NCI-H2171 treated with DMSO at 0.1 percent for 48 hours (cell line): ENCODE data around the gene MLPH.

Experiments used
- DNase-seq: peaks from one replicate; lab custom pipeline; 2025; lab: John Stamatoyannopoulos, UW

The MLPH gene

DNA sequence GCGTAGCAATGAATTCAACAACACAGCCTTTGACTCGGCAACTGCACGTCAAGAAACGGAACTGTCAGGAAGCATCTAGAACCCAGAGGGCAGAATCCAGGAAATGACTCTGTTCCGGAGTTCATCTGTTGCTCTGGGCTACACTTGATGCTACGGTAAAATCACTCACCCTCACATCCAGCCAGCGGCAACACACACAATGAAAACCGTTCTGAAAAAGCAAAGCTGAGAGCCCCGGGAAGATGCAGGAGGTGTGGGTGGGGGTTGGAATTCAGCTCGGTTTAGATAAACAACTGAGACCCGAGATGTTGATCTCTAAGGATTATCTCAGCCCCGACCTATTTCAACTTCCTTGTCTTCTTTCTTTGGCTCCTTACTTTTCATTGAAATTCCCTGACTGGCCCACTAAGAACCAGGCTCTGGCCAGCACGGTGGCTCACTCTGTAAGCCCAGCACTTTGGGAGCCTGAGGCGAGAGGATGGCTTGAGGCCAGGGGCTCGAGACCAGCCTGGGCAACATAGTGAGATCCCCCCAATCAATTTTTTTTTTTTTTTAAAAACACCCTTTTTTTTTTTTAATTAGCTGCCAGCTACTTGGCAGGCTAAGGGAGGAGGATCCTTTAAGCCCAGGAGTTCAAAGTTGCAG is 116.8 kb downstream of the MLPH start:
- DNase-seq, result no peak

- DNase-seq, result no peak
These were observed 117.3 kb downstream of the MLPH start for GRCh38 chr2:237604391-237604790.
